H1 (cell line): ENCODE results near the gene NRM. TPM values are rescaled to one million over a fixed set of nuclear protein-coding genes. Genes with fewer than 3 reads are reported as not detected.

Experiments used
- ASH2L ChIP-seq: fragments of 200-600, 300-600 bp; sonication (generic); IDR thresholded peaks from one replicate; pipeline ENCODE4 v1.7.1; 2017; ENCODE audit warnings: low read length
- EGR1 ChIP-seq: IDR thresholded peaks from 2 replicates; pipeline ENCODE4 v1.6.1; 2011; ENCODE audit warnings: low read depth, low read length, borderline replicate concordance
- MAFK ChIP-seq: IDR thresholded peaks from 2 replicates; pipeline ENCODE4 v1.6.1; 2012; ENCODE audit warnings: low read depth, mild to moderate bottlenecking, improper control_type of control experiment, low read length
- MAX ChIP-seq: IDR thresholded peaks from 2 replicates; pipeline ENCODE4 v1.6.1; 2012; ENCODE audit warnings: inconsistent platforms
- SP1 ChIP-seq: IDR thresholded peaks from 2 replicates; pipeline ENCODE4 v1.6.1; 2011; ENCODE audit warnings: low read depth, low read length
- SRF ChIP-seq: IDR thresholded peaks from 2 replicates; pipeline ENCODE4 v1.6.1; 2011; ENCODE audit warnings: mild to moderate bottlenecking, low read depth, low read length, moderate library complexity
- SUZ12 ChIP-seq: fragments of 200-600 bp; sonication (generic); IDR thresholded peaks from 2 replicates; pipeline ENCODE4 v1.6.1; 2012; ENCODE audit warnings: mild to moderate bottlenecking, inconsistent platforms, low read length, moderate library complexity, mixed read lengths
- TAF1 ChIP-seq: IDR thresholded peaks from 2 replicates; pipeline ENCODE4 v1.6.1; 2011; ENCODE audit warnings: mild to moderate bottlenecking, low read depth, low read length
- ZNF274 ChIP-seq: IDR thresholded peaks from 2 replicates; pipeline ENCODE4 v1.7.0; 2012; ENCODE audit warnings: low read length, borderline replicate concordance; ENCODE audit errors: extremely low read depth
- polyA plus RNA-seq, 7 experiments: library from polyadenylated mRNA; depleted of rRNA in 3 of 7; stranded (reverse) in 5 of 7; unstranded in 2 of 7; fragments of >200 nt in 5 of 7; fragments of 200-250 nt in 2 of 7; gene quantifications; 1 replicate in 5 of 7; 2 replicates in 1 of 7; 4 replicates in 1 of 7; pipeline versions ENCODE4 v1.2.1 to v1.2.3, GENCODE V29; 2011 to 2013; ENCODE audit warnings: missing spikeins in 2 of 7, mixed read lengths in 2 of 7
- total RNA-seq: library from RNA; stranded (reverse); fragmentation: NEBNext Ultra II Directional; extraction: Animal tissue kit (Norgen Biotek cat#: 25700); gene quantifications from 2 replicates; pipeline ENCODE4 v1.2.1, GENCODE V29; 2021

NRM gene
- total and polyA plus RNA-seq, 2 of the 8 experiments (the other 6 are each of a cell fraction or from before 2014, with no cell fraction given) = 27.3 to 50.4 TPM

- no peak for TF ChIP-seq EGR1
- TF ChIP-seq MAFK = no peak
- no peak for TF ChIP-seq ASH2L
- TF ChIP-seq SUZ12 = no peak
- no peak for TF ChIP-seq ZNF274
- TF ChIP-seq TAF1 = no peak
- TF ChIP-seq SP1 = no peak
- TF ChIP-seq MAX = no peak
- no peak for TF ChIP-seq SRF
Observed at GRCh38 chr6:30738532-30738931, 47.7 kb upstream of the NRM start (continued).
